Lung microvascular endothelial cell (primary cell): ENCODE results near the gene LHFPL6. TPM values are rescaled to one million over a fixed set of nuclear protein-coding genes. Genes with fewer than 3 reads are reported as not detected.

Experiments
- DNase-seq, 2 donors: peaks; one replicate each; pipeline versions ENCODE4 v3.0.0 to v3.0.0-alpha.2; 2010; ENCODE audit warnings: low read depth in 2 of 2
- total RNA-seq: library from RNA; depleted of rRNA; stranded (reverse); fragments of >200 nt; gene quantifications from 2 replicates; pipeline ENCODE4 v1.2.1, GENCODE V29; 2014

LHFPL6 gene
- total RNA-seq, 1 donor from 2014 or later, result 72.6 TPM

GRCh38 chr13:39596176-39596575 lies 6.8 kb downstream of the LHFPL6 start:
- no peak for DNase-seq

DNA sequence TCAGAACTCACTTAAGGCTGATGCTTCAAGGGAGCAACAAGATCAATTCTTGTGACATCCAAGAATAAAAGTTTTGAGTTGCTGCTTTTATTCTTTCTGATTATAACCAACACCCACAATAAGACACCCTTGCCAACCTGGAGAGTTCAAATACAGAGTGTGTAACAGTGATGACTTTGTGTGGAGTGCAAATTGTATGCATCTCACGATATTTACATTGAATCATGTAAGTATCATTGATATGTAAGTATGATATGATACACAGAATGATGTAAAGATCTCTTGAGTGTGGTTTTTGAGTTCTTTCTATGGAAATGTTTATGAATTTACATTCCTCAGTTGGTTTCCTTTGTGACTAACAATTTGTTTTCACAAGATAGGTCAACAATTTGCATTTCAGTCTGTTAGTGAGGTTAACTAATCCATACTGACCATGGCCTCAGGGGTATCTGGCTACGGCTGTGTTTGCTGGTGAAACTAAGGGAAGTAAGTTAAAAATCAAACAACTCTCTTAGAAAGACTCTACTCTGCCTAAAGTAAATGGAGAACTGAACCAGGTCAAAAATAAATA lies 12.4 kb downstream of the LHFPL6 start:
- DNase-seq, result no peak

DNA sequence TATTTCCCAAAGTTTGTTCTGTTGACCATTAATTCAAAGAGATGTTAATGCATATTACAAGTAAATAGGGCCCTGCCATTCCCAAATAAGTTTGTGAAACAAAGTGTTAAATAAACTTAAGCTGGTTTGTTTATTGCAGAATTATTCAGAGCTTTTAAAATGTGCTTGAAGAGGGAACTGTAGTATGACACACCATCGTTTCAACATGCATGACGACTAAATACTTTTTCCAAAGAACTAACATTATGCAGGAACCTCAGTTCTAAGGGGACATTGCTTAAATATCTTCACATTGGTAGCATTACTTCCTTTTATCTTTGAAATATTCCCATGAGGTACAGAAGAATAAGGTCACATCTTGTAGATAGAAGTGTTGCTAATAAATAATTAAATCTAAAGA lies 14.6 kb downstream of the LHFPL6 start:
- no peak for DNase-seq

GRCh38 chr13:39587939-39588338 lies 15.1 kb downstream of the LHFPL6 start:
- DNase-seq, result no peak

DNA sequence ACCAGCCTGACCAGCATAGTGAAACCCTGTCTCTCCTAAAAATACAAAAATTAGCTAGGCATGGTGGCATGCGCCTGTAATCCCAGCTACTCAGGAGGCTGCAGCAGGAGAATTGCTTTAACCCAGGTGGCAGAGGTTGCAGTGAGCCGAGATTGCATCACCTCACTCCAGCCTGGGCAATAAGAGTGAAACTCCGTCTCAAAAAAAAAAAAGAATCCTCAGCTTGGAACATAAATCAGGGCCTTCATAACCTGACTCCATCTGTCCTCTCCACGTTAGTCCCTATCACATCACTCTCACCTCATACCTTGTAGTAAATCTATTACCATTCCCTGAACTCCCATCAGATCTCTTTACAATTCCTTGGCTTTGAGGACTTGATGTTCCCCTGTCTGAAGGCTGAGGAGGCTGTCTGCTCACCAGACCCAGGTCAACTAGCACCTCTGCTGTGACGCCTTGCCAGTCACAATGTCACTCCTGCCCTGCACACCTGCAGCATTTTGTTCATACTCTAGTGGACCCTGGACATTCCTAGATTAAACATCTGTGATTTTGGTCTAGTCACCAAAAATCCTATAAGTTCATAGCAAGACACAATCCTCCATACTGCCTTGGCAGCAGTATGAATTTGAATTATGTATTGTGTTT lies 15.9 kb downstream of the LHFPL6 start:
- no peak for DNase-seq

DNA sequence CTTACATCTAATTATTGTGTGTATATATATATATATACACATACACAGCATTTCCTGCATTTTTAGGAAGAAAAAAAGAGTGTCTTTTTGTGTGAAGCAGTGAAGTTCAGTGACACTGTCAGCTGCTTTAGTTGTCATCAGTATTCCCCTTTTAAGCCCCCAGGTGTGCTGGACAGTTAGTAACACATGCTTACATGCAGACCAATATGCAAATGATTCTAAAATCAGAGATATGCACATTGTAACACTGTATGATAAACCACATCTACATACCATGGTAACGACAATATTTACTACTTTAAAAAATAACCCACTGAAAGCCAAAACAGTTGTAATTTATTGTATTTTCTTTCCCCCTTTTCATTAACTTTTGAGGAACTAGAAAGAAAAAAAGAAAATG lies 16.8 kb downstream of the LHFPL6 start:
- no peak for DNase-seq

DNA sequence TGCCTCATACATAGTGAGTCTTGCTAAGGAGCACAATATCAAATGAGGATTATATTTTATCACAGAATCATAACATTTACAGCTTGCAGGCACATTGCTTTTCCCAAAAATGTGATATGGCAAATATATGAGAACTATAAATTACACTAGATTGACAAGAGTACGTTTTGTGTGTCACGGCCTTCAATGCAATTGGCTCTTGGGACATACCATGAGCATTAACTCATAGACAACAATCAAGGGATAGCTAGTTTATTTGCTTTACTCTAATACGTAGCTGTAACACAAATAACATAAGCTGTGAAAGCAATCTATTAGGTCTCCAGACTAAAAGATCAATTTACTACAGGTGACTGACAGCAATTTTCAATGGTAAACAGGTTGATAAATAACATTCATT lies 17.8 kb downstream of the LHFPL6 start:
- no peak for DNase-seq

- no peak for DNase-seq
These were observed 22.0 kb downstream of the LHFPL6 start for GRCh38 chr13:39580881-39581575.

- DNase-seq, result no peak
These were observed 24.1 kb downstream of the LHFPL6 start for GRCh38 chr13:39578821-39579291.

- DNase-seq, result peak in 1 of 2 donors; percentile 23
These were observed 25.0 kb downstream of the LHFPL6 start for GRCh38 chr13:39577838-39578491.

DNA sequence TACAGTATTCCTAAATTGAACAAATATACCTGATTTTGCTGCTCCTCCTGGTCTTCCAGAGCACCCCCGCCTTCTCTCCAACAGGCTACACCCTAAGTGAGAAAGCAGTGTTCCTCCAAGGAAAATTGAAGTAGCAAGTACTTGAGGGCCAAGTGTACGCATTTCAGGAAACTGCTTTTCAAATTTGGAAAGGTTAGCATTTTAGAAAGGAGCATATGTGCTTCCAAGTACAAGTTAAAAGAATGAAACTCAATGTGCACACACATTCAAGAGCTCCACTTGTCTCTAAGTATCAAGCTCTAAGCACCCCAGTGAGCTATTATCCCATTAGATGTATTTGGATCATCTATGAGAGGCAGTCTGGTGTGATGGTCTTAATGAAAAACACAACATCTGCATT lies 25.8 kb downstream of the LHFPL6 start:
- DNase-seq, result no peak

- no peak for DNase-seq
These were observed 27.3 kb downstream of the LHFPL6 start for GRCh38 chr13:39575641-39576238.

DNA sequence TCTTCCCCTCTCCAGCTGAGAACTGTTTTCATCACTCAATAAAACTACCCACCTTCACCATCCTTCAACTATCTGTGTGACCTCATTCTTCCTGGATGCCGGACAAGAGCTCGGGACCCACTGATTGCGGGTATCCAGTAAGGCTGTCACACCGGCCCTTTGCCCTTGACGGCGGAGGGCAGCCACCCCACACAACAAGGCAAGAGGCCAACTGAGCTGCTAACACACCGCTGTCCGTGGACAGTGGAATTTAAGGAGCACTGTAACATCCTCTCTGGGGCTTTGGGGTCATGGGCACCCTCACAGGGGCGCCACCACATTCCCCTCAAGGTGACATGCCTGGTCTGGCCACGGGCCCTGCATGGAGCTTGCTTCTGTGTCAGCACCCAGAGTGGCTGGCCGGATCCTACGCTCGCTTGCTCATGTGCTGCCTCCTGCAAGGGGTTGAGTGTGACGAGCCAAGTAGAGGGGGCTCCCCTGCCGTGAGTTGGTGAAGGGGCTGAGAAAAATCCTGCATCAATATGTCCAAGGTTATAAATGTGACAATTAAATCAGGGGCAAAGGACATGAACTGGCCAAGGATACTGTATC lies 31.4 kb downstream of the LHFPL6 start:
- DNase-seq, result no peak

- no peak for DNase-seq
These were observed 35.4 kb downstream of the LHFPL6 start for GRCh38 chr13:39567569-39567968.

GRCh38 chr13:39566216-39566869 lies 36.6 kb downstream of the LHFPL6 start:
- DNase-seq, result no peak

DNA sequence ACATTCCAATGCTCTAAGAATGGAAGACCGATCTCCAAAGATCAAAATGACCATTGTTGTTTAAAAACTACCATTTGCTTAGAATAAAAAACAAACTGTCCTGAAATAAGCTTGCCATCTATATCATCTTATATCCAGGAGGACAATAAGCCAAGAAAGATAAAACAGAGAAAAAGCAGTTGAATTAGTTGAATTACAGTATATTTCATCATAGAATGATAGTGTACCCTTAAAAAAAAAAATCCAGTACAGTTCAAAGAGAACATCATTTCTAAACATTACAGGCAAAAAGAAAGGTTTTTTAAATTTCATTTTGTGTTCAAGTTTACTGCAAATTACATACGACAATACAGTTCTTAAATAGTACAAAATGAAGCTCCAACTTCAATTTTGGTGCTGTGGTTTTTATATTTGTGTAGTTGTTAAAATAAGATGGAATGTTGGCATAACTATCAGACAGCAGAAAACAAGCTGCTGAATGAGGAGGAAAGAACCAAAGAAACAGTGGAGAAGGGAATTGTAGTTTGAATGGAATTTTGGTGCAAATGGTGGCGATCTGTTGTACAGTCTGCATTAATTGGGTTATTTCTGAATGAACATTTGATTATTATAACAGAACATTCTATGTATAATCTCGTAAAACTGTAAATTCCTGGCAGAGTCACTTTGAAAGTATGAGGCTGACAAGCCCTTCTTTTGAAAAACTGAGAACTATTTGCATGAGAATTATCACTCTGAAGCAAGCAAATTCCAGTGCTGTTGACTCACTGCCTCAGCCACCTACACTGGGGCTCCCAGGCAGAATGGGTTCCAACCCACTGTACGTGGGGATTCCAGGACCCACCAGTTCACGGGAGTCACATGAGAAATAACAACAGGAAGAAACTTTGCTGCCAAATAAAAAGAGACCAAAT lies 37.7 kb downstream of the LHFPL6 start:
- peak; percentile 69 to 72 for DNase-seq

DNA sequence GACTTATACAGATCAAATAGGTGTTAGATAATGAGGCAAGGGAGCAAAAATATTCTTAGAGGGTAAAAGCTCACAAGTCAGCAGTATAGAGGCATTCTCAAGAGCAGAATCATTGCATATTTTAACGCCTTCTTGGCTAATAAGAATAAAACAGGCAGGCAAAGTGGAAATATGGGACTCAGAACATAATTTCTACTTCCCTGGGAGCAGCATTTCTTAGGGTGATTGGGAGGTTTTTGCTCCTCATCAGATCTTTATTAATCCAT lies 39.6 kb downstream of the LHFPL6 start:
- no peak for DNase-seq

DNA sequence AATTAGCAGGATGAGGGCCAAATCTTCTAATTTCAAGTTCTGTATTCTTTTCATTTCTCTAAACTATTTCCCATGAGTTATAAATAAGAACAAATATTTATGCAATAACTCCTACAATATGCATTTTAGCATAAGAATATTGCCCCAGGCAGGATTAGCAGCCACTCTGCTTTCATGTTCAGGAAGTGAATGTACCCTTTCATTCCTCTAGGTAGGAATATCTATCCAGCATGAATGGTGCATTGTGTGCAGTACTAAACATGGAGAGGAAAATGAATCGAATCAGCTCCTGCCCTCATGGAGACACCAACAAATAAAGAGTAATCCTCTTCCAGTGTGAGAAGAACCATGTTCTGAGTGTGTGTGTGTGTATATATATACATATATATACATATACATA lies 41.0 kb downstream of the LHFPL6 start:
- DNase-seq, result no peak

DNA sequence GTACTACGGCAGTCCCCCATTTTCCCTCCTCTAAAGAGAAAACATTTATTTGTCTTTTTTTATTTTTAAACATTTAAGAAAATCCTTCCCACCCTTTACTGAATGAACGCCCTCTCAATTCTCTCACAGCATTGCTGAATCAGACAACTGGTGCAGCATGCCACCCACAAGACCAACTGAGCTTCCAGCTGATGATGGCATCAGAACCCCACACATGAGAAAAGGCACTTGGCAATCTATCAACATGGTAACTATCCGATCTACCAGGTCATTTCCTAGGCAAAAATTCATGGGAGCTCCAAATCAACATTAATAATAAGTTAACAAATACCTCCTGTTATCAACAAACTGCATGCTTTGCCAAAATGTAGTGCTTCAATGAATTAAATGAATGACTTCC lies 43.1 kb downstream of the LHFPL6 start:
- no peak for DNase-seq

- no peak for DNase-seq
These were observed 45.6 kb downstream of the LHFPL6 start for GRCh38 chr13:39557285-39557955.
